ENCODE data around the gene PCK1. TPM values are rescaled to one million over a fixed set of nuclear protein-coding genes. Genes with fewer than 3 reads are reported as not detected.
A peak's percentile ranks its signal among the peaks of the same experiment; 100 is the strongest.
"Not testable (repeated sequence)": the region's sequence is repeated elsewhere in the genome, so short reads cannot be mapped to it uniquely, and the experiment has no call there.

Gene PCK1
- not detected for total RNA-seq
- polyA plus RNA-seq: not detected
- 0 to 0.08 (median 0) reads per million in 6 experiments for total RNA-seq

DNA sequence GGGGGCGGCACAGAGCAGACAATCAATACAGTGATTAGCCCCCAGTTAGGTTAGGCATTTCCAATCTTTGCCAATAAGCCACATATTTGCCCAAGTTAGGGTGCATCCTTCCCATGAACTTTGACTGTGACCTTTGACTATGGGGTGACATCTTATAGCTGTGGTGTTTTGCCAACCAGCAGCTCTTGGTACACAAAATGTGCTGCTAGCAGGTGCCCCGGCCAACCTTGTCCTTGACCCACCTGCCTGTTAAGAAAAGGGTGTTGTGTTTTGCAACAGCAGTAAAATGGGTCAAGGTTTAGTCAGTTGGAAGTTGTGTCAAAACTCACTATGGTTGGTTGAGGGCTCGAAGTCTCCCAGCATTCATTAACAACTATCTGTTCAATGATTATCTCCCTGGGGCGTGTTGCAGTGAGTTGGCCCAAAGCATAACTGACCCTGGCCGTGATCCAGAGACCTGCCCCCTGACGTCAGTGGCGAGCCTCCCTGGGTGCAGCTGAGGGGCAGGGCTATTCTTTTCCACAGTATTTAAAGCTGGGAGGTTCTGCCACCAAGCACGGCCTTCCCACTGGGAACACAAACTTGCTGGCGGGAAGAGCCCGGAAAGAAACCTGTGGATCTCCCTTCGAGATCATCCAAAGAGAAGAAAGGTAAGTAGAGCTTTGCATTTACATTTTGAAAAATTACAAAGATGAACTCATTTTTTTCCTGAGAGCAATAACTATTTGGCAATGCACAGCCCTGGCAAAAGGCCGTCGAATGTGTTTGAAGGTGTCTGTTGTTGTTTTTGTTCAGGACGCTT is at the start of gene PCK1:
PCK1 (plus strand) TSS at position 557 of the 802 bp plus-strand sequence. CDS start 302 bp downstream, outside the sequence.
- DNase-seq: peak in 1 of 10 donors; percentile 53
- no peaks in the 10 kb centered on the region for H3K36me3 Mint-ChIP-seq
- H3K4me1 Mint-ChIP-seq: no peaks in the 10 kb centered on the region
- no peak within 1 kb of the TSS for H3K4me3 Mint-ChIP-seq
- H3K27ac Mint-ChIP-seq: peak within 1 kb of the TSS in 1 of 10 donors; percentile 36
- ATAC-seq: no peak
- H3K27me3 Mint-ChIP-seq: peaks cover 10 to 40% (median 23%) of the 10 kb centered on the region in 5 donors
- POLR2A ChIA-PET: no interaction called here
- H3K9me3 Mint-ChIP-seq: no peaks in the 10 kb centered on the region

GRCh38 chr20:57511709-57512108 is 49.2 kb upstream of the PCK1 start:
- H3K27ac Mint-ChIP-seq, DNase-seq, H3K9me3 Mint-ChIP-seq, H3K4me1 Mint-ChIP-seq, ATAC-seq, H3K36me3 Mint-ChIP-seq, POLR2A ChIA-PET: not testable (repeated sequence)
- H3K4me3 Mint-ChIP-seq: peak overlapping the region in 1 of 10 donors; percentile 4
- peaks cover 6 to 28% (median 16%) of the 10 kb centered on the region in 5 donors for H3K27me3 Mint-ChIP-seq

- Mint-ChIP-seq H3K27ac (no peak overlapping the region), H3K4me3 (no peak overlapping the region), H3K36me3 (no peaks in the 10 kb centered on the region), H3K4me1 (no peaks in the 10 kb centered on the region), H3K9me3 (no peaks in the 10 kb centered on the region), H3K27me3 (peaks cover 6 to 31% (median 16%) of the 10 kb centered on the region in 5 donors)
- POLR2A ChIA-PET: no interaction called here
- DNase-seq: no peak
- no peak for ATAC-seq
These were observed 48.5 kb upstream of the PCK1 start for GRCh38 chr20:57512432-57512831.

DNA sequence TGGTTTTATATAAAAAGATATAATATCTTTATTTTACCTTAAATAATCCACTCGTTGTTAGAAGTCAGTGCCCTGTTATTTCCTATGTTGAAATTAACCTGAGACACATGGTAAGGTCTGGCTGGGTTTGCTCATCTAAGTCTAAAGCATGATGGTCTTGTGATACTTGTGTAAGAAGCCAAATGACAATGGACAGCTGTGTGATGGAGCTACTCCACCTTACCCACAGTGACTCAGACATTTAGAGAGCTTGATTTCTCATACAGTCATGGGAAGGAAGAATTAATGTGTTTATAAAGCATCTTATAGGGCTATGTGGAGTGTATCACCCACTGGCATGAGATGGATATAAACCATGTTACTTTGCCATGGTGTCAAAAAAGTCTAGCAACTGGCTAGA is 47.7 kb upstream of the PCK1 start:
- Mint-ChIP-seq H3K27me3 (peaks cover 4 to 29% (median 16%) of the 10 kb centered on the region in 5 donors), H3K36me3 (no peaks in the 10 kb centered on the region), H3K27ac (no peak overlapping the region), H3K4me1 (no peaks in the 10 kb centered on the region), H3K9me3 (no peaks in the 10 kb centered on the region), H3K4me3 (no peak overlapping the region)
- no peak for ATAC-seq
- no peak for DNase-seq
- POLR2A ChIA-PET: no interaction called here

GRCh38 chr20:57514273-57514751 is 46.6 kb upstream of the PCK1 start:
- ATAC-seq (no peak), DNase-seq (peak in 3 of 10 donors; percentile 19 to 33 (median 29))
- H3K9me3 Mint-ChIP-seq: no peaks in the 10 kb centered on the region
- no peak overlapping the region for H3K27ac Mint-ChIP-seq
- POLR2A ChIA-PET: no interaction called here
- no peaks in the 10 kb centered on the region for H3K36me3 Mint-ChIP-seq
- H3K4me1 Mint-ChIP-seq: no peaks in the 10 kb centered on the region
- peaks cover 4 to 21% (median 16%) of the 10 kb centered on the region in 5 donors for H3K27me3 Mint-ChIP-seq
- H3K4me3 Mint-ChIP-seq: no peak overlapping the region

DNA sequence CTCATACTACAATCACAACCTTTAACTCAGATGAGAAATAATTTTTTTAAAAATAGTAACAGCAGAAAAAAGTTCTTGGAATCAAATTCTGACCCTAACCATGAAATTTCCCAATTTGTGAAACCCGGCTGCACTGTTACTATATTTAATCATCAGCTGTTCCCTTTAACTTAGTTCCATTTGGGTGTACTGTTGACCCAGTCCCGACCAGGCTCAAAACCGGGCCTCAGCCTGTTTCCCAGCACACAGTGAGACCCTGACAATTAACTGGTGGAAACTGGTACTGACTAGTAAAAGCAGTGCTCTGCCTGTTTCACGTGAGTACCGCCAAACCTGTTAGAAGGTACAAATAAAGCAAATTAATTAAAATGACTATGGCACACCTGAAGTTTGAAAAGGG is 43.0 kb upstream of the PCK1 start:
- no peaks in the 10 kb centered on the region for H3K36me3 Mint-ChIP-seq
- ATAC-seq: no peak
- DNase-seq: no peak
- POLR2A ChIA-PET: no interaction called here
- H3K4me3 Mint-ChIP-seq: no peak overlapping the region
- H3K27ac Mint-ChIP-seq: no peak overlapping the region
- peaks cover 0 to 6% (median 3%) of the 10 kb centered on the region in 4 donors for H3K4me1 Mint-ChIP-seq
- no peaks in the 10 kb centered on the region for H3K9me3 Mint-ChIP-seq
- H3K27me3 Mint-ChIP-seq: peaks cover 0 to 11% (median 7%) of the 10 kb centered on the region in 5 donors

DNA sequence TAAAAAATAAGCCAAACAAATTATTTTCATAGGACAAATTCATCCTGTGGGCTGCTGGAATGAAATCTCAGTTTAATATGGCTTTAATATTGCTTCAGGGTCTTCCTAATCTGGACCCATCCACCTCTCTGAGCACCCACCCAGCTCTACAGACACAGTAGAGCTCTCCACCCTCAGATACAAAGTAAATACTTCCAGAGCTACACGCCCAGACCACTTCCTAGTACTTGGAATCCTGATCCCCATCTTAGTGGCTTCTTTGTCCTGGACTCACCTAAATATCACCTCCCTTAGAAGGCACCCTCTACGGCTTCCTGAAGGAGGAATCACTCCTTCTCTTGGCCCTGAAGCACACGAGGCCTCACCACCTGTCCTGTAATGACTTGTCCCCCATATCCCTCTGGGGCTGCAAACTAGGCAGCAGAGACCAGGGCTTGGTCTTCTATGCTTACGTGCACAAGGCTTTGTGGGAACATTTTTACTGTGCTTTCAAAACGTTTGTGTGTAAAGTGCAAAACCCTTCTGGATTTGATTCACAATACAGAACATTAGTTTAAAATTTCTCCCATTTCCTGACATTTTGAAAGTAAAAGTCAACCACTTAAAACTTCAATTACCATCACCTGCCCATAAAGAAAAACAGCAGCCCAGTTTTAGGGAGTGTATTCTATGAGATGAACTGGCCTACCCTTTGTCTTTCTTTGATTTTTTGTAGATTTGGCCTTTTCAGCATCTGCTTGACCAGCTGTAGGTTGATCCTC is 38.4 kb upstream of the PCK1 start:
- Mint-ChIP-seq H3K4me1 (peaks cover 0 to 6% (median 5%) of the 10 kb centered on the region in 4 donors), H3K27me3 (no peaks in the 10 kb centered on the region), H3K36me3 (no peaks in the 10 kb centered on the region), H3K27ac (no peak overlapping the region), H3K4me3 (no peak overlapping the region), H3K9me3 (no peaks in the 10 kb centered on the region)
- DNase-seq (no peak), ATAC-seq (no peak)
- POLR2A ChIA-PET: interaction anchor here (0.5 to 0.6 kb wide), 2 partner anchors 95 to 124 kb away, joined by 3 to 5 read pairs; no protein-coding TSS in a partner anchor

- Mint-ChIP-seq H3K27me3 (no peaks in the 10 kb centered on the region), H3K4me1 (peaks cover 0 to 6% (median 5%) of the 10 kb centered on the region in 4 donors), H3K4me3 (no peak overlapping the region), H3K9me3 (no peaks in the 10 kb centered on the region), H3K27ac (no peak overlapping the region), H3K36me3 (no peaks in the 10 kb centered on the region)
- no peak for ATAC-seq
- DNase-seq: no peak
- POLR2A ChIA-PET: no interaction called here
These were observed 37.1 kb upstream of the PCK1 start for GRCh38 chr20:57523782-57524181.

- ATAC-seq: no peak
- POLR2A ChIA-PET: no interaction called here
- Mint-ChIP-seq H3K9me3 (no peaks in the 10 kb centered on the region), H3K36me3 (no peaks in the 10 kb centered on the region), H3K4me3 (no peak within 1 kb of the TSS), H3K27ac (no peak within 1 kb of the TSS), H3K4me1 (peaks cover 0 to 6% (median 5%) of the 10 kb centered on the region in 4 donors), H3K27me3 (no peaks in the 10 kb centered on the region)
- no peak for DNase-seq
These were observed 36.3 kb upstream of the PCK1 start, which contains the start of gene CTCFL for GRCh38 chr20:57524511-57525176. CTCFL (minus strand) TSS chr20:57525140; CDS start chr20:57524205, 935 bp downstream.

DNA sequence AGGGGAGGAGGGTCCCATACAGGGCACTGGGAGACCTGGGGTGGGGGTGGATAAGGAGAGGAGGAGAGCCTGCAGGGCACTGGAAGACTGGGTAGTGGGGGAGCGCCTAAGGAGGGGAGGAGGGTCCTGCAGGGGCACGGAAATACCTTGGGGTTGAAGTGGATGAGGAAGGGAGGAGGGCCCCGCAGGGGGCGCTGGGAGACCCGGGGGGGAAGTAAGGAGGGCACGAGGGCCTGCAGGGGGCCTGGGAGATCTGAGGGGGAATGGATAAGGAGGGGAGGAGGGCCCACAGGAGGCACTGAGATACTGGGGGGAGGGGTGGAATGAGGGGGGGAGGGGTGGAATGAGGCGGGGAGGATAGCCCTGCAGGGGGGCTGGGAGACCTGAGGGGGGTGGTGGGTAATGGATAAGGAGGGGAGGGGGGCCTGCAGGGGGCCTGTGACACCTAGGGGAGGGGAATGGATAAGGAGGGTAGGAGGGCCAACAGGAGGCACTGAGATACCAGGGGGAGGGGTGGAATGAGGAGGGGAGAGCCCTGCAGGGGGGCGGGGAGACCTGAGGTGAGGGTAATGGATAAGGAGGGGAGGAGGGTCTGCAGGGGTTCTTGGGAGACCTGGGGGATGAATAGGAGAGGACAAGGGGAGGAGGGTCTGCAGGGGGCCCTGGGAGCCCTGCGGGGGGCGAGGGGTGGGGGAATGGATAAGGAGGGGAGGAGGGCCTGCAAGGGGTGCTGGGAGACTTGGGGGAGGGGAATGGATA is 35.4 kb upstream of the PCK1 start:
- no peaks in the 10 kb centered on the region for H3K27me3 Mint-ChIP-seq
- ATAC-seq (no peak), DNase-seq (no peak)
- H3K27ac Mint-ChIP-seq: no peak overlapping the region
- H3K36me3 Mint-ChIP-seq: no peaks in the 10 kb centered on the region
- POLR2A ChIA-PET: no interaction called here
- H3K4me3 Mint-ChIP-seq: no peak overlapping the region
- H3K9me3 Mint-ChIP-seq: no peaks in the 10 kb centered on the region
- peaks cover 0 to 6% (median 5%) of the 10 kb centered on the region in 4 donors for H3K4me1 Mint-ChIP-seq

DNA sequence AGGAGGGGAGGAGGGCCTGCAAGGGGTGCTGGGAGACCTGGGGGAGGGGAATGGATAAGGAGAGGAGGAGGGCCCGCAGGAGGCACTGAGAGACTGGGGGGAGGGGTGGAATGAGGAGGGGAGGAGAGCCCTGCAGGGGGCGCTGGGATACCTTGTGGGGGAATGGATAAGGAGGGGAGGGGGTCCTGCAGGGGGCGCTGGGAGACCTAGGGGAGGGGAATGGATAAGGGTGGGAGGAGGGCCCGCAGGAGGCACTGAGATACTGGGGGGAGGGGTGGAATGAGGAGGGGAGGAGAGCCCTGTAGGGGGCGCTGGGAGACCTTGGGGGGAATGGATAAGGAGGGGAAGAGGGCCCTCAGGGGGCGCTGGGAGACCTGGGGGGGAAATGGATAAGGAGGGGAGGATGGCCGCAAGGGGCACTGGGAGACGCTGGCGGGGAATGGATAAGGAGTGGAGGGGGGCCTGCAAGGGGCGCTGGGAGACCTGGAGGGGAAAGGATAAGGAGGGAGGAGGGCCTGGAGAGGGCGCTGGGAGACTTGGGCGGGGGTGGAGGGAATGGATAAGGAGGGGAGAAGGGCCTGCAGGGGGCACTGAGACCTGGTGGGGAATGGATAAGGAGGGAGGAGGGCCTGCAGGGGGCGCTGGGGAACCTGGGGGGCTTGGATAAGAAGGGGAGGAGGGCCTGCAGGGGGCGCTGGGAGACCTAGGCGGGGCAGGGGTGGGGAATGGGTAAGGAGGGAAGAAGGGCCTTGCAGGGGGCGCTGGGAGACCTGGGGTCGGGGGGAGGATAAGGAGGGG is 34.6 kb upstream of the PCK1 start:
- ATAC-seq (no peak), DNase-seq (peak in 1 of 10 donors; percentile 11)
- H3K36me3 Mint-ChIP-seq: no peaks in the 10 kb centered on the region
- H3K4me3 Mint-ChIP-seq: no peak overlapping the region
- no peaks in the 10 kb centered on the region for H3K9me3 Mint-ChIP-seq
- POLR2A ChIA-PET: no interaction called here
- H3K27me3 Mint-ChIP-seq: no peaks in the 10 kb centered on the region
- H3K27ac Mint-ChIP-seq: no peak overlapping the region
- H3K4me1 Mint-ChIP-seq: peaks cover 0 to 6% (median 5%) of the 10 kb centered on the region in 4 donors
